Measurements from ENCODE around the gene PCGF3. TPM values are rescaled to one million over a fixed set of nuclear protein-coding genes. Genes with fewer than 3 reads are reported as not detected.
"Not testable (repeated sequence)": the region's sequence is repeated elsewhere in the genome, so short reads cannot be mapped to it uniquely, and the experiment has no call there.

Gene PCGF3
- total RNA-seq, 4 donors from 2014 or later = 14.5 to 31.9 (median 21.6) TPM

DNA sequence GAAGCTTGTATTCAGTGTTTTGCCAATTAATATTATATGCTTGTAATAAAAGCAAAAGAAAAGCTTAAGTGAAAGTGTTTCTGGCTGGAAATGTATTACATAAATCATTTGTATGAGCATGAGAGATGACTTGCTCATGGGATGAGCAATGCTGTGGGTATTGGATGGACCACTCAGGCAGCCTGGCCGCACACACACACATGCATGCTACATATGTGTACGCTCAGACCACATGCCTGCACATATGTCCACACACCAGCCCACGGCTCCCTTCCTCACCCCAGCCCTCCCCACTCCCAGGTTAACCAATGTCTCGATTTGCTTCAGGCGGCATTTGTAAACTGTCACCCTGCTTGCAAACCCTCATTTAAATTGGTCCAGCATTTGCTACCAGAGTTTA lies 64.4 kb downstream of the PCGF3 start:
- intact Hi-C loops (cut with DNase I; ENCODE audit: low total_unique reads) = no loop called here
- Histone ChIP-seq H3K9me3 (no peaks in the 10 kb centered on the region), H3K27ac (no peak overlapping the region), H3K27me3 (no peaks in the 10 kb centered on the region), H3K36me3 (peaks cover 0 to 28% of the 10 kb centered on the region in 2 donors), H3K4me1 (peaks cover 22 to 25% of the 10 kb centered on the region in 2 donors), H3K4me3 (no peak overlapping the region)
- in situ Hi-C loops (cut with MboI; ENCODE audit: low sequenced_read_pairs in 4 of 4) = no loop called here
- ATAC-seq = no peak
- DNase-seq = no peak
- TF ChIP-seq CTCF (IDR thresholded peaks at IDR 0.05 in 4 of 5, conservative IDR thresholded peaks at IDR 0.05 in 1 of 5) (no peak), POLR2A (IDR thresholded peaks at IDR 0.05) (no peak)

DNA sequence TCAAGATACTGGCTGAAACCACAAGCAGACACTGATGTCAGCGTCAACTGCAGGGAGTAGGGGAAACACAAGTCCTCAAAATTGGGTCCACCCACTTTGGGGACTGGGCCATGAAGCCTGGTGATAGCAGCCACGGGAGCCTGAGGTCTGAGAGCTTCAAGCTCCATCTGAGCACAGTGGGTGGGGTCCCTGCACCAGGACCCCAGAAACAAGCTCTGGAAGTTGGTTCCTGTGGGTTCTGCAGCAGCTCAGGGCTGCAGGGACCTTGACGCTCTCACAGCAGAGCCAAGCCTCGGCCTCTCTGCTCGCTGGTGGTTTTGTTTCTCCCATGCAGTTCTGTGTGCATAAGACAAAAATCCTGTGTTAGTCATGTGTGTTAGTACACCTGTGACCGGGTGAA lies 65.8 kb downstream of the PCGF3 start:
- peak overlapping the region in 2 of 4 donors; percentile 36 to 60 for H3K27ac ChIP-seq
- H3K27me3 ChIP-seq = no peaks in the 10 kb centered on the region
- no peaks in the 10 kb centered on the region for H3K9me3 ChIP-seq
- in situ Hi-C loops (cut with MboI; ENCODE audit: low sequenced_read_pairs in 4 of 4) (no loop called here), intact Hi-C loops (cut with DNase I; ENCODE audit: low total_unique reads) (no loop called here)
- peaks cover 22 to 25% of the 10 kb centered on the region in 2 donors for H3K4me1 ChIP-seq
- no peak for TF ChIP-seq POLR2A (IDR thresholded peaks at IDR 0.05)
- TF ChIP-seq CTCF (IDR thresholded peaks at IDR 0.05 in 4 of 5, conservative IDR thresholded peaks at IDR 0.05 in 1 of 5) = no peak
- DNase-seq = no peak
- no peak overlapping the region for H3K4me3 ChIP-seq
- ATAC-seq = no peak
- peaks cover 0 to 15% of the 10 kb centered on the region in 2 donors for H3K36me3 ChIP-seq

DNA sequence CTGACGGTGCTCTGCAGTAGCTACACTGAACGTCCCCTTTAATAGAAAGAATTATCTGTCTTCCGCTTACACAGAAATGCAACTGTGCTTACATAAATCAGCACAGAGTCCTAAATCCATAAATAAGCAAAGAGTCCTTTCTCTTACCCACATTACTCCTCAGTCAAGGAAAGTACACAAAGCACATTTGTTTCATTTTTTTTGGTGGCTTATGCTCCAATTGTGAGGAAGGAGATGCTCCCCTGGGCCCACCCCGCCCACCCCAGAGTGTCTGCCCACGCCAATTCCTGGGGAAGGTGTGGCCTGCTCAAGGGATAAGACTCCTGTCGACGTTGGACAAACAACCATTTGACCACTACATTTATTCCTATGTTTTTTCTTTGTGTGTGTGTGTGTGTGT lies 66.5 kb downstream of the PCGF3 start:
- in situ Hi-C loops (cut with MboI; ENCODE audit: low sequenced_read_pairs in 4 of 4) (no loop called here), intact Hi-C loops (cut with DNase I; ENCODE audit: low total_unique reads) (no loop called here)
- no peaks in the 10 kb centered on the region for H3K27me3 ChIP-seq
- ATAC-seq (peak; percentile 60 to 68), DNase-seq (peak in 1 of 2 donors; percentile 31)
- H3K4me1 ChIP-seq = peaks cover 22 to 25% of the 10 kb centered on the region in 2 donors
- no peaks in the 10 kb centered on the region for H3K9me3 ChIP-seq
- H3K4me3 ChIP-seq = no peak overlapping the region
- H3K36me3 ChIP-seq = peaks cover 0 to 13% of the 10 kb centered on the region in 2 donors
- H3K27ac ChIP-seq = peak overlapping the region in 2 of 4 donors; percentile 36 to 65
- TF ChIP-seq POLR2A (IDR thresholded peaks at IDR 0.05) (no peak), CTCF (IDR thresholded peaks at IDR 0.05 in 4 of 5, conservative IDR thresholded peaks at IDR 0.05 in 1 of 5) (no peak)

GRCh38 chr4:772776-773175 lies 67.1 kb downstream of the PCGF3 start:
- ATAC-seq (peak in 1 of 2 donors; percentile 16), DNase-seq (no peak)
- Histone ChIP-seq H3K27me3 (no peaks in the 10 kb centered on the region), H3K4me3 (no peak overlapping the region), H3K9me3 (no peaks in the 10 kb centered on the region), H3K36me3 (peaks cover 0 to 16% of the 10 kb centered on the region in 2 donors), H3K4me1 (peaks cover 22 to 25% of the 10 kb centered on the region in 2 donors), H3K27ac (peak overlapping the region in 3 of 4 donors; percentile 27 to 65 (median 37))
- no peak for TF ChIP-seq POLR2A (IDR thresholded peaks at IDR 0.05)
- TF ChIP-seq CTCF (IDR thresholded peaks at IDR 0.05 in 4 of 5, conservative IDR thresholded peaks at IDR 0.05 in 1 of 5) = no peak
- intact Hi-C loops (cut with DNase I; ENCODE audit: low total_unique reads) = no loop called here
- in situ Hi-C loops (cut with MboI; ENCODE audit: low sequenced_read_pairs in 4 of 4) = no loop called here

DNA sequence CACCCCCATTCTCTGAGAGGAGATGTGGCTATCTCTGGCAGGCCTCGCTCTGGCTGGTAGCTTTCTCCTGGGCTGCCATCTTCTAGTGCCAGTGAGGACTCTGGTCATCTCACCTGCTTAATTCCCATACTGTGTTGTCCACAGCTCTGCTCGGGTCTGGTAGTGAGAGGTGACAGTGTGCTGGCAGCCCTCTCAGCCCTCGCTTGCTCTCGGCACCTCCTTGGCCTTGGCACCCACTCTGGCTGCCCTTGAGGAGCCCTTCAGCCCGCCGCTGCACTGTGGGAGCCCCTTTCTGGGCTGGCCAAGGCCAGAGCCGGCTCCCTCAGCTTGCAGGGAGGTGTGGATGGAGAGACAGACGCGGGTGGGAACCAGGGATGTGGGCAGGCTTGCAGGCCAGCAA lies 67.6 kb downstream of the PCGF3 start:
- Histone ChIP-seq H3K4me3 (peak overlapping the region in 2 of 4 donors; percentile 11 to 16), H3K27ac (peak overlapping the region in 3 of 4 donors; percentile 27 to 65 (median 37)), H3K9me3 (no peaks in the 10 kb centered on the region), H3K4me1 (peaks cover 22 to 29% of the 10 kb centered on the region in 2 donors), H3K27me3 (no peaks in the 10 kb centered on the region), H3K36me3 (peaks cover 0 to 16% of the 10 kb centered on the region in 2 donors)
- in situ Hi-C loops (cut with MboI; ENCODE audit: low sequenced_read_pairs in 4 of 4) = no loop called here
- TF ChIP-seq POLR2A (IDR thresholded peaks at IDR 0.05) (no peak), CTCF (IDR thresholded peaks at IDR 0.05 in 4 of 5, conservative IDR thresholded peaks at IDR 0.05 in 1 of 5) (no peak)
- intact Hi-C loops (cut with DNase I; ENCODE audit: low total_unique reads) = no loop called here
- DNase-seq (no peak), ATAC-seq (peak in 1 of 2 donors; percentile 22)

- H3K9me3 ChIP-seq; H3K4me3 ChIP-seq; H3K27me3 ChIP-seq; in situ Hi-C loops (cut with MboI; ENCODE audit: low sequenced_read_pairs in 4 of 4); intact Hi-C loops (cut with DNase I; ENCODE audit: low total_unique reads); DNase-seq; ATAC-seq: not testable (repeated sequence)
- peaks cover 0 to 29% of the 10 kb centered on the region in 2 donors for H3K36me3 ChIP-seq
- H3K27ac ChIP-seq = peak overlapping the region in 1 of 4 donors; percentile 65
- peaks cover 22 to 31% of the 10 kb centered on the region in 2 donors for H3K4me1 ChIP-seq
Observed at GRCh38 chr4:774419-775092, 68.9 kb downstream of the PCGF3 start.

DNA sequence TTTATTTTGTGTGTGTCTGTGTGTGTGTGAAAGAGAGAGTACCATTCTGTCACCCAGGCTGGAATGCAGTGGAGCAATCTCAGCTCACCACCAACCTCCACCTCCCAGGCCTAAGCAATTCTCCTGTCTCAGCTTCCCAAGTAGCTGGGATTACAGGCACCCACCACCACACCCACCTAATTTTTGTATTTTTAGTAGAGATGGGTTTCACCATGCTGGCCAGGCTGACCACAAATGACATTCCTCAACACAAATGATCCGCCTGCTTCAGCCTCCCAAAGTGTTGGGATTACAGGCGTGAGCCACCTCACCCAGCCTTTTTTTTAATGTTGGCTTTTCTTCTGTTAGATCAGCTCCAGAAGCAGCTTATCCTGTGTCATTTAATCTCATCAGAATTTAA lies 69.9 kb downstream of the PCGF3 start:
- H3K4me3 ChIP-seq; DNase-seq; H3K27me3 ChIP-seq; ATAC-seq; intact Hi-C loops (cut with DNase I; ENCODE audit: low total_unique reads); H3K9me3 ChIP-seq; in situ Hi-C loops (cut with MboI; ENCODE audit: low sequenced_read_pairs in 4 of 4): not testable (repeated sequence)
- Histone ChIP-seq H3K27ac (peak overlapping the region in 1 of 4 donors; percentile 12), H3K4me1 (peaks cover 29 to 37% of the 10 kb centered on the region in 2 donors), H3K36me3 (peaks cover 0 to 24% of the 10 kb centered on the region in 2 donors)

Data from gastrocnemius medialis (tissue), 4 donors.